Measurements from ENCODE around the gene KLK15. TPM values are rescaled to one million over a fixed set of nuclear protein-coding genes. Genes with fewer than 3 reads are reported as not detected.
A peak's percentile ranks its signal among the peaks of the same experiment; 100 is the strongest.

Gene KLK15, protein sequence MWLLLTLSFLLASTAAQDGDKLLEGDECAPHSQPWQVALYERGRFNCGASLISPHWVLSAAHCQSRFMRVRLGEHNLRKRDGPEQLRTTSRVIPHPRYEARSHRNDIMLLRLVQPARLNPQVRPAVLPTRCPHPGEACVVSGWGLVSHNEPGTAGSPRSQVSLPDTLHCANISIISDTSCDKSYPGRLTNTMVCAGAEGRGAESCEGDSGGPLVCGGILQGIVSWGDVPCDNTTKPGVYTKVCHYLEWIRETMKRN
- total RNA-seq (not detected), polyA plus RNA-seq (not detected)

DNA sequence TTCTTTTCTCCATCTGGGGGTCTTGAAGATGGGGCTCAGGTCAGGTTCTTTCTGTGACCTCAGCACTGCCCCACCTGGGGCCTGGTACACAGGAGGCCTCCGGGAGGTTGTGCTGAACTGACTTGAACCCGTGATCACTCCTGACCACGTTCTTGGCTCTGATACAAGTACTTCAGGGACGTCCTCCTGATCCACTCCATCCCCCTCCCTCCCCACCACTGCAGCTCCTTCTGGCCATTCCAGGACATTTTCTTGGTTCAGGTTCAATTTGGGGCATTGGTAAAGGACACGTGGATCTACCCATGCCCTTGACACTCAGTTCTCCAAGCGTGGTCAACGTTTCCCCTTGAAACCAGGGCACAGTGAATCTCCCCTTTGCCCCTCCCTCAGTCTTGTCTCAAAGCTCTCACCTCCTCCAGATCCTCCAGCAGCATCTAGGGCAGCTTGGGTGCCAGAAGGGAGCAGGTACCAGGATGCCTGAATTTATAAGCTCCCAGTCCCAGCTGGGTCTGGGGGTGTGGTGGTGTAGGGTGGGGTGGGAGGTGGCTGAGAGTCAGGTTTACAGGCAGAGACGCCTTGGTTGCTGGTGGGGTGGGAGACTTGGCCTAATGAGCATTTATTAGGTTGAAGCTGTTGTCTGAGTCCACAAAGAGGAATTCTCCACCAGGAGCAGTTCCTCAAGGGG, at the start of gene KLK15:
TSS of gene KLK15 (minus strand) at position 458 of the 685 bp plus-strand sequence. CDS start 2,082 bp downstream, outside the sequence.
- DNase-seq (no peak), ATAC-seq (ENCODE audit: low read depth in 2 of 2) (no peak)
- Mint-ChIP-seq H3K27me3 (peaks cover 55% of the 10 kb centered on the region), H3K27ac (no peak within 1 kb of the TSS), H3K9me3 (peaks cover 0 to 4% (median 0%) of the 10 kb centered on the region in 7 donors), H3K36me3 (no peaks in the 10 kb centered on the region), H3K4me1 (peaks cover 0 to 18% (median 10%) of the 10 kb centered on the region in 4 donors), H3K4me3 (peak within 1 kb of the TSS in 2 of 4 donors; percentile 31 to 51)
- Histone ChIP-seq H3K4me1 (ENCODE audit: control insufficient read depth, insufficient read depth, low read length, poor library complexity, severe bottlenecking) (peaks cover 15% of the 10 kb centered on the region), H3K27me3 (ENCODE audit: control insufficient read depth, insufficient read depth, low read length) (no peaks in the 10 kb centered on the region), H3K36me3 (ENCODE audit: control insufficient read depth, insufficient read depth, low read length) (no peaks in the 10 kb centered on the region), H3K9me3 (ENCODE audit: control insufficient read depth in 2 of 2, low read length in 2 of 2) (no peaks in the 10 kb centered on the region), H3K4me3 (ENCODE audit: low read depth, low read length) (no peak within 1 kb of the TSS), H3K27ac (ENCODE audit: insufficient read depth, low read length, poor library complexity, severe bottlenecking) (no peak within 1 kb of the TSS)

DNA sequence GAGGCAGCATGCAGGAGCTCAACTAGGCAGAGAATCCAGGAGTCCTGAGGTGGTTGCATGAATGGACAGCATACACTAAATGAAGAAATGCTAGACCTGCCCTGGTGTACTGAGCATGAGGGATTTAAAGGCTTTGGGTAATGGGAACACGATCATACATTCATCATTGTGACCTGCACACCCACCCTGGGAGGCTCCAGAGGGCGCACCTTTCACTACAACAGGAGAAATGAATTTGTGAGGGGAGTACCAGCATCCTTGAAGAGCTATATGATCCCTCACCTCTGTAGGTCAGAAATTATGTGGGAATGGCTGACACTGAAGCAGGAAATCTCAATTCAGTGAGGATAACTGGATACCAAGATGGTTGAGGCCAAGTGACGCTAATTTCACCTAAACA, 48.8 kb upstream of the KLK15 start:
- Histone ChIP-seq H3K27ac (ENCODE audit: insufficient read depth, low read length, poor library complexity, severe bottlenecking) (no peak overlapping the region), H3K36me3 (ENCODE audit: control insufficient read depth, insufficient read depth, low read length) (no peaks in the 10 kb centered on the region), H3K9me3 (ENCODE audit: control insufficient read depth in 2 of 2, low read length in 2 of 2) (no peaks in the 10 kb centered on the region), H3K27me3 (ENCODE audit: control insufficient read depth, insufficient read depth, low read length) (peaks cover 3% of the 10 kb centered on the region), H3K4me1 (ENCODE audit: control insufficient read depth, insufficient read depth, low read length, poor library complexity, severe bottlenecking) (no peaks in the 10 kb centered on the region), H3K4me3 (ENCODE audit: low read depth, low read length) (no peak overlapping the region)
- peaks cover 10% of the 10 kb centered on the region for H3K27me3 Mint-ChIP-seq
- H3K36me3 Mint-ChIP-seq, result no peaks in the 10 kb centered on the region
- no peak for DNase-seq
- H3K4me3 Mint-ChIP-seq, result no peak overlapping the region
- no peak overlapping the region for H3K27ac Mint-ChIP-seq
- no peak for ATAC-seq (ENCODE audit: low read depth in 2 of 2)
- peaks cover 0 to 5% (median 0%) of the 10 kb centered on the region in 4 donors for H3K4me1 Mint-ChIP-seq
- H3K9me3 Mint-ChIP-seq, result peaks cover 0 to 2% (median 0%) of the 10 kb centered on the region in 7 donors

DNA sequence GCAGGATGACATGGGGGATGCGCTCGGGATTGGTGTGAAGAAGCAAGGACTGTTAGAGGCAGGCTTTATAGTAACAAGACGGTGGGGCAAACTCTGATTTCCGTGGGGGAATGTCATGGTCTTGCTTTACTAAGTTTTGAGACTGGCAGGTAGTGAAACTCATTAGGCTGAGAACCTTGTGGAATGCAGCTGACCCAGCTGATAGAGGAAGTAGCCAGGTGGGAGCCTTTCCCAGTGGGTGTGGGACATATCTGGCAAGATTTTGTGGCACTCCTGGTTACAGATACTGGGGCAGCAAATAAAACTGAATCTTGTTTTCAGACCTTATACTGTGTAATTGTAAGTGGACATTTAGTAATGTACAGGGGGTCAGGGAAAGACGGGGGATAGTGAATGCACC, 46.9 kb upstream of the KLK15 start:
- Histone ChIP-seq H3K4me1 (ENCODE audit: control insufficient read depth, insufficient read depth, low read length, poor library complexity, severe bottlenecking) (no peaks in the 10 kb centered on the region), H3K27me3 (ENCODE audit: control insufficient read depth, insufficient read depth, low read length) (peaks cover 3% of the 10 kb centered on the region), H3K9me3 (ENCODE audit: control insufficient read depth in 2 of 2, low read length in 2 of 2) (no peaks in the 10 kb centered on the region), H3K4me3 (ENCODE audit: low read depth, low read length) (no peak overlapping the region), H3K36me3 (ENCODE audit: control insufficient read depth, insufficient read depth, low read length) (no peaks in the 10 kb centered on the region), H3K27ac (ENCODE audit: insufficient read depth, low read length, poor library complexity, severe bottlenecking) (no peak overlapping the region)
- H3K4me1 Mint-ChIP-seq, result peaks cover 0 to 5% (median 0%) of the 10 kb centered on the region in 4 donors
- no peak overlapping the region for H3K27ac Mint-ChIP-seq
- ATAC-seq (ENCODE audit: low read depth in 2 of 2), result no peak
- H3K27me3 Mint-ChIP-seq, result peaks cover 10% of the 10 kb centered on the region
- H3K4me3 Mint-ChIP-seq, result no peak overlapping the region
- H3K9me3 Mint-ChIP-seq, result no peaks in the 10 kb centered on the region
- no peaks in the 10 kb centered on the region for H3K36me3 Mint-ChIP-seq
- DNase-seq, result no peak

DNA sequence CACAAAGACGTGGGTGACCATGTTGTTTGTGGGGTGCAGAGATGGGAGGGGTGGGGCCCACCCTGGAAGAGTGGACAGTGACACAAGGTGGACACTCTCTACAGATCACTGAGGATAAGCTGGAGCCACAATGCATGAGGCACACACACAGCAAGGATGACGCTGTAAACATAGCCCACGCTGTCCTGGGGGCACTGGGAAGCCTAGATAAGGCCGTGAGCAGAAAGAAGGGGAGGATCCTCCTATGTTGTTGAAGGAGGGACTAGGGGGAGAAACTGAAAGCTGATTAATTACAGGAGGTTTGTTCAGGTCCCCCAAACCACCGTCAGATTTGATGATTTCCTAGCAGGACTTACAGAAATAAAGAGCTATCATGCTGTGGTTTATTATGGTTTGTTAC, 45.5 kb upstream of the KLK15 start:
- no peak overlapping the region for H3K4me3 ChIP-seq (ENCODE audit: low read depth, low read length)
- DNase-seq (no peak), ATAC-seq (ENCODE audit: low read depth in 2 of 2) (no peak)
- no peak overlapping the region for H3K27ac ChIP-seq (ENCODE audit: insufficient read depth, low read length, poor library complexity, severe bottlenecking)
- Mint-ChIP-seq H3K27ac (no peak overlapping the region), H3K4me1 (peaks cover 0 to 5% (median 0%) of the 10 kb centered on the region in 4 donors), H3K9me3 (no peaks in the 10 kb centered on the region), H3K36me3 (no peaks in the 10 kb centered on the region), H3K4me3 (no peak overlapping the region), H3K27me3 (peaks cover 10% of the 10 kb centered on the region)
- H3K4me1 ChIP-seq (ENCODE audit: control insufficient read depth, insufficient read depth, low read length, poor library complexity, severe bottlenecking), result no peaks in the 10 kb centered on the region
- peaks cover 3% of the 10 kb centered on the region for H3K27me3 ChIP-seq (ENCODE audit: control insufficient read depth, insufficient read depth, low read length)
- H3K9me3 ChIP-seq (ENCODE audit: control insufficient read depth in 2 of 2, low read length in 2 of 2), result no peaks in the 10 kb centered on the region
- H3K36me3 ChIP-seq (ENCODE audit: control insufficient read depth, insufficient read depth, low read length), result no peaks in the 10 kb centered on the region

DNA sequence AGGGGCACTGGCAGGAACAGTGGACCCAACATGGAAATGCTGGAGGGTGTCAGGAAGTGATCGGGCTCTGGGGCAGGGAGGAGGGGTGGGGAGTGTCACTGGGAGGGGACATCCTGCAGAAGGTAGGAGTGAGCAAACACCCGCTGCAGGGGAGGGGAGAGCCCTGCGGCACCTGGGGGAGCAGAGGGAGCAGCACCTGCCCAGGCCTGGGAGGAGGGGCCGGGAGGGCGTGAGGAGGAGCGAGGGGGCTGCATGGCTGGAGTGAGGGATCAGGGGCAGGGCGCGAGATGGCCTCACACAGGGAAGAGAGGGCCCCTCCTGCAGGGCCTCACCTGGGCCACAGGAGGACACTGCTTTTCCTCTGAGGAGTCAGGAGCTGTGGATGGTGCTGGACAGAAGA, 44.0 kb upstream of the KLK15 start:
- H3K27me3 ChIP-seq (ENCODE audit: control insufficient read depth, insufficient read depth, low read length), result peaks cover 3% of the 10 kb centered on the region
- H3K36me3 ChIP-seq (ENCODE audit: control insufficient read depth, insufficient read depth, low read length), result no peaks in the 10 kb centered on the region
- no peak overlapping the region for H3K4me3 ChIP-seq (ENCODE audit: low read depth, low read length)
- H3K4me1 Mint-ChIP-seq, result peaks cover 0 to 5% (median 0%) of the 10 kb centered on the region in 4 donors
- no peak overlapping the region for H3K27ac ChIP-seq (ENCODE audit: insufficient read depth, low read length, poor library complexity, severe bottlenecking)
- H3K36me3 Mint-ChIP-seq, result no peaks in the 10 kb centered on the region
- ATAC-seq (ENCODE audit: low read depth in 2 of 2), result no peak
- H3K27ac Mint-ChIP-seq, result no peak overlapping the region
- H3K27me3 Mint-ChIP-seq, result peaks cover 15% of the 10 kb centered on the region
- no peaks in the 10 kb centered on the region for H3K4me1 ChIP-seq (ENCODE audit: control insufficient read depth, insufficient read depth, low read length, poor library complexity, severe bottlenecking)
- no peaks in the 10 kb centered on the region for H3K9me3 Mint-ChIP-seq
- DNase-seq, result no peak
- H3K4me3 Mint-ChIP-seq, result no peak overlapping the region
- H3K9me3 ChIP-seq (ENCODE audit: control insufficient read depth in 2 of 2, low read length in 2 of 2), result no peaks in the 10 kb centered on the region

DNA sequence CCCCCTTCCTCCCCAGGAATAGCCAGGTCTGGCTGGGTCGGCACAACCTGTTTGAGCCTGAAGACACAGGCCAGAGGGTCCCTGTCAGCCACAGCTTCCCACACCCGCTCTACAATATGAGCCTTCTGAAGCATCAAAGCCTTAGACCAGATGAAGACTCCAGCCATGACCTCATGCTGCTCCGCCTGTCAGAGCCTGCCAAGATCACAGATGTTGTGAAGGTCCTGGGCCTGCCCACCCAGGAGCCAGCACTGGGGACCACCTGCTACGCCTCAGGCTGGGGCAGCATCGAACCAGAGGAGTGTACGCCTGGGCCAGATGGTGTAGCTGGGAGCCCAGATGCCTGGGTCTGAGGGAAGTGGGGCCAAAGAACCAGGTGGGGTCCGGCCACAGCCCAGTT, 43.1 kb upstream of the KLK15 start:
- peaks cover 3% of the 10 kb centered on the region for H3K27me3 ChIP-seq (ENCODE audit: control insufficient read depth, insufficient read depth, low read length)
- DNase-seq (no peak), ATAC-seq (ENCODE audit: low read depth in 2 of 2) (no peak)
- H3K36me3 Mint-ChIP-seq, result no peaks in the 10 kb centered on the region
- H3K36me3 ChIP-seq (ENCODE audit: control insufficient read depth, insufficient read depth, low read length), result no peaks in the 10 kb centered on the region
- H3K4me3 Mint-ChIP-seq, result no peak overlapping the region
- H3K27ac ChIP-seq (ENCODE audit: insufficient read depth, low read length, poor library complexity, severe bottlenecking), result no peak overlapping the region
- no peaks in the 10 kb centered on the region for H3K4me1 ChIP-seq (ENCODE audit: control insufficient read depth, insufficient read depth, low read length, poor library complexity, severe bottlenecking)
- no peak overlapping the region for H3K4me3 ChIP-seq (ENCODE audit: low read depth, low read length)
- peaks cover 0 to 5% (median 0%) of the 10 kb centered on the region in 4 donors for H3K4me1 Mint-ChIP-seq
- H3K9me3 Mint-ChIP-seq, result no peaks in the 10 kb centered on the region
- no peak overlapping the region for H3K27ac Mint-ChIP-seq
- peaks cover 10% of the 10 kb centered on the region for H3K27me3 Mint-ChIP-seq
- no peaks in the 10 kb centered on the region for H3K9me3 ChIP-seq (ENCODE audit: control insufficient read depth in 2 of 2, low read length in 2 of 2)

DNA sequence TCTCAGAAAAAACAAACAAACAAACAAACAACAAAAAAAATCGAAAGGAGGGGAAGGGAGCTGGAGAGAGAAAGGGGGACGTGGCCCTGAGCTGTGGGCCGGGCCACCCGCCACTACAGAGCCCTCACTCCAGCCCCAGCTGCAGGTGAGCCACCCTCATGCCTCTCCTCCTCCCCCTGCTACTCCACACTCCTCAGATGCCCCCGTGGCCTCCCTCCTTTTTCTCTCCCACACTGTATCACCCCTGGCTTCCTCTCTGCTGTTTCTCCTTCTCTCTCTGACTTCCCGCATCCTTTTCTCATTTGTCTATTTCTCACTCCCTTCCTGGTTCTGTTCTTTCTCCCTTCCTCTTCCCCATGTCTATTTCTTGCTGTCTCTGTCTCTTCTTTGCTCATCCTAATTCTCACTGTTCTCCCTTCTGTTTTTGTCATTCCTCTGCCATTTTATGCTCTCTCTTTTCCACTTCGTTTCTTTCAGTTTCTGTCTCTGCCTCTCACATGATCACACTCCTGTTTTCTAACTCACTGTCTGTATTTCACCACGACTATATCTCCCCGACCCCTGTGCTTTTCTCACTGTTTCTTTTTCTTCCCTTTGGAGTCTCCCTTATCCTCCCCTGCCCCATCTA, 42.5 kb upstream of the KLK15 start:
- no peak for DNase-seq
- Histone ChIP-seq H3K4me1 (ENCODE audit: control insufficient read depth, insufficient read depth, low read length, poor library complexity, severe bottlenecking) (no peaks in the 10 kb centered on the region), H3K27me3 (ENCODE audit: control insufficient read depth, insufficient read depth, low read length) (peaks cover 3% of the 10 kb centered on the region), H3K9me3 (ENCODE audit: control insufficient read depth in 2 of 2, low read length in 2 of 2) (no peaks in the 10 kb centered on the region), H3K27ac (ENCODE audit: insufficient read depth, low read length, poor library complexity, severe bottlenecking) (no peak overlapping the region), H3K4me3 (ENCODE audit: low read depth, low read length) (no peak overlapping the region), H3K36me3 (ENCODE audit: control insufficient read depth, insufficient read depth, low read length) (no peaks in the 10 kb centered on the region)
- no peak for ATAC-seq (ENCODE audit: low read depth in 2 of 2)
- no peak overlapping the region for H3K27ac Mint-ChIP-seq
- H3K36me3 Mint-ChIP-seq, result no peaks in the 10 kb centered on the region
- H3K9me3 Mint-ChIP-seq, result no peaks in the 10 kb centered on the region
- peaks cover 10% of the 10 kb centered on the region for H3K27me3 Mint-ChIP-seq
- H3K4me3 Mint-ChIP-seq, result no peak overlapping the region
- H3K4me1 Mint-ChIP-seq, result peaks cover 0 to 5% (median 0%) of the 10 kb centered on the region in 4 donors
